CD4-positive, alpha-beta T cell (primary cell): ENCODE measurements around the gene ABCC3. TPM values are rescaled to one million over a fixed set of nuclear protein-coding genes. Genes with fewer than 3 reads are reported as not detected.

ENCODE experiments used
- ATAC-seq: fragments of 200-7000 bp; cut with Tn5 transposase; one replicate; pipeline ENCODE4 v1.10.0; 2022; ENCODE audit warnings: mild to moderate bottlenecking; ENCODE audit not compliant: poor library complexity
- CTCF ChIA-PET: fragments of 350-600 bp; sonication (Branson Sonifier 250); formaldehyde crosslinking; loops from one replicate; lab custom pipeline; 2021; ENCODE audit warnings: antibody characterized with exemption, inconsistent platforms; lab: Charles Lee
- POLR2A ChIA-PET: fragments of 350-600 bp; sonication (Branson Sonifier 250); formaldehyde crosslinking; loops from one replicate; lab custom pipeline; 2021; ENCODE audit warnings: antibody characterized with exemption, inconsistent platforms; lab: Charles Lee
- DNase-seq, 14 experiments: peaks; one replicate each; pipeline ENCODE4 v3.0.0-alpha.2; 2013 to 2020; ENCODE audit warnings: mixed read lengths in 2 of 14
- H3K27ac ChIP-seq, 2 donors: one replicate each; pipeline versions ENCODE4 v1.5.1 to v1.7.0; 2013; ENCODE audit warnings: low read length in 2 of 2, low read depth in 1 of 2, mild to moderate bottlenecking in 1 of 2
- H3K27me3 ChIP-seq, 2 experiments: 1 replicate in 1 of 2; 2 replicates in 1 of 2; pipeline versions ENCODE4 v1.6.1 to v1.7.0; 2013; ENCODE audit warnings: low read length in 2 of 2, control low read depth in 1 of 2, mild to moderate bottlenecking in 1 of 2, moderate library complexity in 1 of 2; ENCODE audit not compliant: insufficient read depth in 2 of 2, control insufficient read depth in 1 of 2
- H3K36me3 ChIP-seq: one replicate; pipeline ENCODE4 v1.6.1; 2013; ENCODE audit warnings: low read length, control low read depth; ENCODE audit not compliant: insufficient read depth
- H3K4me1 ChIP-seq: one replicate; pipeline ENCODE4 v1.6.1; 2013; ENCODE audit warnings: low read length, control low read depth; ENCODE audit not compliant: insufficient read depth
- H3K4me3 ChIP-seq: one replicate; pipeline ENCODE4 v1.5.1; 2013; ENCODE audit warnings: mild to moderate bottlenecking, low read length, moderate library complexity
- H3K9me3 ChIP-seq, 2 experiments: 1 replicate in 1 of 2; 2 replicates in 1 of 2; pipeline versions ENCODE4 v1.6.1 to v1.7.0; 2013; ENCODE audit warnings: low read length in 2 of 2, mild to moderate bottlenecking in 2 of 2, control low read depth in 1 of 2, moderate library complexity in 1 of 2; ENCODE audit not compliant: control insufficient read depth in 1 of 2, insufficient read depth in 1 of 2
- H3K27ac Mint-ChIP-seq: one replicate; pipeline ENCODE4 v1.8.0; 2020; ENCODE audit warnings: mixed read lengths
- H3K27me3 Mint-ChIP-seq: one replicate; pipeline ENCODE4 v1.8.0; 2021; ENCODE audit warnings: mixed read lengths
- H3K36me3 Mint-ChIP-seq: one replicate; pipeline ENCODE4 v1.8.0; 2021; ENCODE audit warnings: low read depth, mixed read lengths
- H3K4me1 Mint-ChIP-seq: one replicate; pipeline ENCODE4 v1.8.0; 2021; ENCODE audit warnings: low read depth, mixed read lengths
- H3K4me3 Mint-ChIP-seq: one replicate; pipeline ENCODE4 v1.8.0; 2020; ENCODE audit warnings: mild to moderate bottlenecking, mixed read lengths
- H3K9me3 Mint-ChIP-seq: one replicate; pipeline ENCODE4 v1.8.0; 2020; ENCODE audit warnings: mixed read lengths
- CTCF ChIP-seq: fragments of 200-600 bp; IDR thresholded peaks from one replicate; pipeline ENCODE4 v1.8.0; 2022; ENCODE audit warnings: antibody characterized with exemption, mild to moderate bottlenecking
- intact Hi-C, 2 experiments: fragments of 100-400 bp; cut with DNase I in 1 of 2; cut with micrococcal nuclease in 1 of 2; formaldehyde crosslinking; loops; one replicate each; pipeline versions ENCODE4 v1.15.1 to v1.9.0; 2023 to 2025; cut with DNase I, micrococcal nuclease
- total RNA-seq, 174 experiments: library from RNA in 2 of 174; stranded (reverse) in 2 of 174; gene quantifications; one replicate each; pipeline ENCODE4 v1.2.3 and lab custom pipeline; 2021 to 2026

ABCC3 gene
- total RNA-seq, 2 experiments from 2014 or later, result 0.19 TPM; not detected in 1

- H3K27me3 ChIP-seq, result peaks cover 3 to 7% of the 10 kb centered on the region in 2 experiments
- H3K27me3 Mint-ChIP-seq, result peaks cover 35% of the 10 kb centered on the region
- no peak for ATAC-seq
Observed at GRCh38 chr17:50601823-50602375, 32.8 kb upstream of the ABCC3 start.

GRCh38 chr17:50602836-50603235 is 31.8 kb upstream of the ABCC3 start:
- Mint-ChIP-seq H3K27ac (no peak overlapping the region), H3K4me3 (no peak overlapping the region), H3K36me3 (no peaks in the 10 kb centered on the region), H3K27me3 (peaks cover 39% of the 10 kb centered on the region), H3K4me1 (no peaks in the 10 kb centered on the region), H3K9me3 (no peaks in the 10 kb centered on the region)
- Histone ChIP-seq H3K27ac (no peak overlapping the region), H3K4me1 (no peaks in the 10 kb centered on the region), H3K4me3 (no peak overlapping the region), H3K36me3 (no peaks in the 10 kb centered on the region), H3K9me3 (no peaks in the 10 kb centered on the region), H3K27me3 (peaks cover 3 to 7% of the 10 kb centered on the region in 2 experiments)
- no peak for ATAC-seq
- intact Hi-C loops, result no loop called here
- no peak for TF ChIP-seq CTCF
- ChIA-PET CTCF (no interaction called here), POLR2A (no interaction called here)
- no peak for DNase-seq

More at GRCh38 chr17:50601823-50602375, 32.8 kb upstream of the ABCC3 start:
- H3K4me1 ChIP-seq, result no peaks in the 10 kb centered on the region
- H3K4me3 ChIP-seq, result no peak overlapping the region
- Mint-ChIP-seq H3K4me3 (no peak overlapping the region), H3K27ac (no peak overlapping the region), H3K4me1 (no peaks in the 10 kb centered on the region), H3K36me3 (no peaks in the 10 kb centered on the region), H3K9me3 (no peaks in the 10 kb centered on the region)
- CTCF ChIA-PET, result no interaction called here
- DNase-seq, result no peak
- no peak overlapping the region for H3K27ac ChIP-seq
- POLR2A ChIA-PET, result no interaction called here
- intact Hi-C loops, result no loop called here
- H3K9me3 ChIP-seq, result no peaks in the 10 kb centered on the region
- H3K36me3 ChIP-seq, result no peaks in the 10 kb centered on the region
- TF ChIP-seq CTCF, result no peak

- ATAC-seq (no peak), DNase-seq (no peak)
- H3K36me3 ChIP-seq, result no peaks in the 10 kb centered on the region
- H3K9me3 Mint-ChIP-seq, result no peaks in the 10 kb centered on the region
- peaks cover 3 to 7% of the 10 kb centered on the region in 2 experiments for H3K27me3 ChIP-seq
- no peak overlapping the region for H3K4me3 Mint-ChIP-seq
- H3K4me1 Mint-ChIP-seq, result no peaks in the 10 kb centered on the region
- POLR2A ChIA-PET, result no interaction called here
- H3K27ac Mint-ChIP-seq, result no peak overlapping the region
- H3K36me3 Mint-ChIP-seq, result no peaks in the 10 kb centered on the region
- CTCF ChIA-PET, result no interaction called here
- intact Hi-C loops, result no loop called here
- H3K27me3 Mint-ChIP-seq, result peaks cover 39% of the 10 kb centered on the region
- H3K9me3 ChIP-seq, result no peaks in the 10 kb centered on the region
- no peaks in the 10 kb centered on the region for H3K4me1 ChIP-seq
- TF ChIP-seq CTCF, result no peak
- H3K4me3 ChIP-seq, result no peak overlapping the region
- H3K27ac ChIP-seq, result no peak overlapping the region
Observed at GRCh38 chr17:50603340-50603739, 31.3 kb upstream of the ABCC3 start.
